Psoas muscle (tissue), 8 donors: ENCODE results near the gene ERCC8. TPM values are rescaled to one million over a fixed set of nuclear protein-coding genes. Genes with fewer than 3 reads are reported as not detected.
A peak's percentile ranks its signal among the peaks of the same experiment; 100 is the strongest.

Experiments
- ATAC-seq, 4 donors: fragments of 200-7000 bp; cut with Tn5 transposase; one replicate each; pipeline ENCODE4 v1.9.1; 2020; ENCODE audit warnings: moderate library complexity in 3 of 4, mild to moderate bottlenecking in 2 of 4
- DNase-seq, 2 donors: peaks; one replicate each; pipeline ENCODE4 v3.0.0-alpha.2; 2020
- H3K27ac ChIP-seq: fragments of 200-600 bp; one replicate; pipeline ENCODE4 v1.8.0; 2022
- H3K27me3 ChIP-seq, 3 donors: fragments of 200-600 bp in 1 of 3; one replicate each; pipeline versions ENCODE4 v1.6.1 to v1.8.0; 2013 to 2022; ENCODE audit warnings: low read length in 2 of 3, mild to moderate bottlenecking in 2 of 3, moderate library complexity in 1 of 3; ENCODE audit not compliant: insufficient read depth in 3 of 3
- H3K36me3 ChIP-seq, 2 donors: fragments of 200-600 bp in 1 of 2; one replicate each; pipeline versions ENCODE4 v1.6.1 to v1.8.0; 2013 to 2022; ENCODE audit warnings: low read depth in 1 of 2, mild to moderate bottlenecking in 1 of 2, moderate library complexity in 1 of 2; ENCODE audit not compliant: insufficient read depth in 1 of 2
- H3K4me1 ChIP-seq: fragments of 200-600 bp; one replicate; pipeline ENCODE4 v1.8.0; 2022
- H3K4me3 ChIP-seq: fragments of 200-600 bp; one replicate; pipeline ENCODE4 v1.8.0; 2022; ENCODE audit warnings: mild to moderate bottlenecking
- H3K9me3 ChIP-seq: fragments of 200-600 bp; one replicate; pipeline ENCODE4 v1.8.0; 2022
- CTCF ChIP-seq: fragments of 200-600 bp; IDR thresholded peaks from one replicate; pipeline ENCODE4 v1.8.0; 2022; ENCODE audit warnings: antibody characterized with exemption
- WGBS, 3 donors: extraction: QIAGEN DNeasy Blood & Tissue Kit; methylation state at CpG; one replicate each; pipeline versions ENCODE4 v1.1.6 to v1.1.7; 2013; 5-methylcytosine and 5-hydroxymethylcytosine counted together
- intact Hi-C, 2 donors: fragments of 100-400 bp; cut with DNase I; formaldehyde crosslinking; loops; one replicate each; pipeline versions ENCODE4 v1.11.0 to v1.14.2; 2022
- polyA plus RNA-seq, 3 donors: library from polyadenylated mRNA; stranded (reverse); fragments of 200-250 nt; gene quantifications; one replicate each; pipeline ENCODE4 v1.2.3, GENCODE V29; 2013
- total RNA-seq, 4 donors: library from RNA; stranded (reverse); fragmentation: NEBNext Ultra II Directional in 2 of 4; extraction: Animal tissue kit (Norgen Biotek cat#: 25700) in 2 of 4; gene quantifications; one replicate each; pipeline versions ENCODE4 v1.2.1 to v1.2.4, GENCODE V29; 2021 to 2023
- donor health status: healthy with polysubstance abuse.
- donor health status: DM: no; HTN: no; CAD: no; lungs with moderate emphysema.
- donor health status: Bipolar disorder and iron deficiency.
- donor health status: healthy.
- donor health status: DM: yes; HTN: yes; CAD: no.
- donor health status: DM: no; HTN: no; CAD: no.
- donor health status: DM: no; HTN: no; CAD: no.
- donor health status: DM: yes; HTN: yes; CAD: no.

The ERCC8 gene
- total and polyA plus RNA-seq, 7 donors: 2.9 to 7.6 (median 4.7) TPM

- ATAC-seq (no peak), DNase-seq (no peak)
- no peaks in the 10 kb centered on the region for H3K36me3 ChIP-seq
- intact Hi-C loops: no loop called here
- H3K9me3 ChIP-seq: peaks cover 19% of the 10 kb centered on the region
- no peak for TF ChIP-seq CTCF
- H3K4me1 ChIP-seq: peaks cover 16% of the 10 kb centered on the region
- H3K4me3 ChIP-seq: no peak overlapping the region
- H3K27ac ChIP-seq: no peak overlapping the region
- WGBS, 3 donors: 82 to 97% (median 94%) methylated on average over 3 of the region's 3 CpGs
- no peaks in the 10 kb centered on the region for H3K27me3 ChIP-seq
Measured at GRCh38 chr5:60972231-60972630, 27.4 kb upstream of the ERCC8 start.

- ATAC-seq (peak in 3 of 4 donors; percentile 56 to 77 (median 62)), DNase-seq (no peak)
- Histone ChIP-seq H3K4me1 (peaks cover 22% of the 10 kb centered on the region), H3K27me3 (no peaks in the 10 kb centered on the region), H3K27ac (no peak overlapping the region), H3K9me3 (peaks cover 11% of the 10 kb centered on the region), H3K36me3 (no peaks in the 10 kb centered on the region), H3K4me3 (no peak overlapping the region)
- intact Hi-C loops: no loop called here
- TF ChIP-seq CTCF: no peak
- 79 to 88% (median 79%) methylated on average over 2 of the region's 2 CpGs for WGBS, 3 donors
Measured at GRCh38 chr5:60961685-60962084, 16.8 kb upstream of the ERCC8 start.

- DNase-seq (no peak), ATAC-seq (no peak)
- no peak overlapping the region for H3K27ac ChIP-seq
- intact Hi-C loops: no loop called here
- 56 to 57% (median 56%) methylated on average over 2 of the region's 2 CpGs for WGBS, 3 donors
- TF ChIP-seq CTCF: peak; percentile 42
- H3K27me3 ChIP-seq: no peaks in the 10 kb centered on the region
- no peak overlapping the region for H3K4me3 ChIP-seq
- H3K9me3 ChIP-seq: peaks cover 4% of the 10 kb centered on the region
- H3K36me3 ChIP-seq: no peaks in the 10 kb centered on the region
- peaks cover 22% of the 10 kb centered on the region for H3K4me1 ChIP-seq
Measured at GRCh38 chr5:60960591-60960990, 15.7 kb upstream of the ERCC8 start.

- Histone ChIP-seq H3K27ac (no peak overlapping the region), H3K4me1 (peaks cover 22% of the 10 kb centered on the region), H3K9me3 (peaks cover 8% of the 10 kb centered on the region), H3K36me3 (no peaks in the 10 kb centered on the region), H3K4me3 (no peak overlapping the region), H3K27me3 (no peaks in the 10 kb centered on the region)
- intact Hi-C loops: loop anchor here in 1 of 2 donors (10.0 kb wide), 2 partner anchors 376 to 696 kb away; partner anchors contain the start of gene ZSWIM6
- DNase-seq (no peak), ATAC-seq (no peak)
- peak; percentile 30 for TF ChIP-seq CTCF
Measured at GRCh38 chr5:60959156-60959555, 14.3 kb upstream of the ERCC8 start.

GRCh38 chr5:60958712-60959111, 13.8 kb upstream of the ERCC8 start:
- Histone ChIP-seq H3K9me3 (peaks cover 8% of the 10 kb centered on the region), H3K27me3 (no peaks in the 10 kb centered on the region), H3K27ac (peak overlapping the region; percentile 57), H3K4me3 (peak overlapping the region; percentile 9), H3K36me3 (no peaks in the 10 kb centered on the region), H3K4me1 (peaks cover 22% of the 10 kb centered on the region)
- 32 to 58% (median 32%) methylated on average over 2 of the region's 2 CpGs for WGBS, 3 donors
- intact Hi-C loops: loop anchor here in 1 of 2 donors (10.0 kb wide), 2 partner anchors 376 to 696 kb away; partner anchors contain the start of gene ZSWIM6
- TF ChIP-seq CTCF: no peak
- peak; percentile 79 to 90 (median 86) for ATAC-seq
- no peak for DNase-seq
